Measurements from ENCODE around the gene ZDHHC24. TPM values are rescaled to one million over a fixed set of nuclear protein-coding genes. Genes with fewer than 3 reads are reported as not detected.
"Not testable (repeated sequence)": the region's sequence is repeated elsewhere in the genome, so short reads cannot be mapped to it uniquely, and the experiment has no call there.

ZDHHC24 gene
- total RNA-seq, 2 donors from 2014 or later = 24.9 to 37.8 TPM

GRCh38 chr11:66543263-66544107 lies 2.4 kb downstream of the ZDHHC24 start:
- Histone ChIP-seq H3K9me3 (no peaks in the 10 kb centered on the region), H3K27ac (no peak overlapping the region), H3K27me3 (replicated peaks; ENCODE audit: insufficient read depth) (no peaks in the 10 kb centered on the region), H3K36me3 (no peaks in the 10 kb centered on the region), H3K4me3 (no peak overlapping the region), H3K4me1 (replicated peaks) (peaks cover 4% of the 10 kb centered on the region)
- TF ChIP-seq POLR2A (IDR thresholded peaks at IDR 0.05) (no peak), CTCF (IDR thresholded peaks at IDR 0.05) (peak in 2 of 4 experiments; percentile 29 to 33), POLR2AphosphoS5 (IDR thresholded peaks at IDR 0.05) (no peak)
- intact Hi-C loops (cut with DNase I) = no loop called here
- DNase-seq (ENCODE audit: low spot score) = no peak
- whole genome bisulfite sequencing = 19% methylated on average over 26 of the region's 26 CpGs

GRCh38 chr11:66542362-66542761 lies 3.5 kb downstream of the ZDHHC24 start:
- H3K36me3 ChIP-seq = no peaks in the 10 kb centered on the region
- no peak for DNase-seq (ENCODE audit: low spot score)
- H3K27ac ChIP-seq = no peak overlapping the region

GRCh38 chr11:66541892-66542291 lies 4.0 kb downstream of the ZDHHC24 start:
- intact Hi-C loops (cut with DNase I) = no loop called here

More at GRCh38 chr11:66542362-66542761, 3.5 kb downstream of the ZDHHC24 start:
- no peaks in the 10 kb centered on the region for H3K9me3 ChIP-seq
- peaks cover 4% of the 10 kb centered on the region for H3K4me1 ChIP-seq (replicated peaks)
- no peak for TF ChIP-seq CTCF (IDR thresholded peaks at IDR 0.05)
- no peak for TF ChIP-seq POLR2A (IDR thresholded peaks at IDR 0.05)
- no peak for TF ChIP-seq POLR2AphosphoS5 (IDR thresholded peaks at IDR 0.05)
- H3K4me3 ChIP-seq = no peak overlapping the region
- intact Hi-C loops (cut with DNase I) = no loop called here
- WGBS = 88% methylated on average over 10 of the region's 10 CpGs
- H3K27me3 ChIP-seq (replicated peaks; ENCODE audit: insufficient read depth) = no peaks in the 10 kb centered on the region

GRCh38 chr11:66540598-66540997 lies 5.2 kb downstream of the ZDHHC24 start:
- H3K27me3 ChIP-seq (replicated peaks; ENCODE audit: insufficient read depth); H3K36me3 ChIP-seq: not testable (repeated sequence)

More at GRCh38 chr11:66541892-66542291, 4.0 kb downstream of the ZDHHC24 start:
- DNase-seq (ENCODE audit: low spot score) = no peak
- TF ChIP-seq CTCF (IDR thresholded peaks at IDR 0.05) (no peak), POLR2A (IDR thresholded peaks at IDR 0.05) (no peak), POLR2AphosphoS5 (IDR thresholded peaks at IDR 0.05) (no peak)
- Histone ChIP-seq H3K9me3 (no peaks in the 10 kb centered on the region), H3K4me3 (no peak overlapping the region), H3K27ac (no peak overlapping the region), H3K36me3 (no peaks in the 10 kb centered on the region), H3K4me1 (replicated peaks) (peaks cover 4% of the 10 kb centered on the region), H3K27me3 (replicated peaks; ENCODE audit: insufficient read depth) (no peaks in the 10 kb centered on the region)
- WGBS = 97% methylated on average over 4 of the region's 4 CpGs

GRCh38 chr11:66539870-66540213 lies 6.0 kb downstream of the ZDHHC24 start:
- TF ChIP-seq POLR2A (IDR thresholded peaks at IDR 0.05) = no peak
- TF ChIP-seq POLR2AphosphoS5 (IDR thresholded peaks at IDR 0.05) = no peak
- TF ChIP-seq CTCF (IDR thresholded peaks at IDR 0.05) = no peak
- no peak for DNase-seq (ENCODE audit: low spot score)
- Histone ChIP-seq H3K4me3 (no peak overlapping the region), H3K27ac (no peak overlapping the region), H3K4me1 (replicated peaks) (peaks cover 4% of the 10 kb centered on the region), H3K9me3 (no peaks in the 10 kb centered on the region), H3K27me3 (replicated peaks; ENCODE audit: insufficient read depth) (no peaks in the 10 kb centered on the region), H3K36me3 (no peaks in the 10 kb centered on the region)
- intact Hi-C loops (cut with DNase I) = no loop called here
- 93% methylated on average over 10 of the region's 10 CpGs for WGBS

More at GRCh38 chr11:66540598-66540997, 5.2 kb downstream of the ZDHHC24 start:
- H3K27ac ChIP-seq; H3K9me3 ChIP-seq; H3K4me3 ChIP-seq; H3K4me1 ChIP-seq (replicated peaks); DNase-seq (ENCODE audit: low spot score); intact Hi-C loops (cut with DNase I): not testable (repeated sequence)
- WGBS = 87% methylated on average over 8 of the region's 8 CpGs

All from prostate gland (tissue), 2 donors.